ENCODE measurements around the gene TSHZ1. TPM values are rescaled to one million over a fixed set of nuclear protein-coding genes. Genes with fewer than 3 reads are reported as not detected.

Gene TSHZ1
- total RNA-seq, 1 experiment from 2014 or later: 5.7 TPM

GRCh38 chr18:75287006-75287405, 76.4 kb downstream of the TSHZ1 start:
- Histone ChIP-seq H3K79me2 (ENCODE audit: low read length) (no peaks in the 10 kb centered on the region), H2AFZ (ENCODE audit: low read length) (no peak overlapping the region), H3K9ac (ENCODE audit: low read length) (no peak overlapping the region), H3K36me3 (ENCODE audit: insufficient read depth, low read length) (no peaks in the 10 kb centered on the region), H3K4me2 (ENCODE audit: low read depth, low read length, poor library complexity, severe bottlenecking) (no peak overlapping the region), H3K9me2 (replicated peaks; ENCODE audit: insufficient read depth, low read length) (no peaks in the 10 kb centered on the region), H3K27ac (ENCODE audit: low read length) (no peak overlapping the region), H3K4me1 (ENCODE audit: low read length) (no peaks in the 10 kb centered on the region), H3K27me3 (ENCODE audit: low read length) (no peaks in the 10 kb centered on the region), H4K20me1 (ENCODE audit: insufficient read depth, low read depth, low read length) (peaks cover 6% of the 10 kb centered on the region), H3K9me3 (ENCODE audit: low read length) (no peaks in the 10 kb centered on the region), H3K4me3 (ENCODE audit: low read length) (no peak overlapping the region)
- DNase-seq: no peak

DNA sequence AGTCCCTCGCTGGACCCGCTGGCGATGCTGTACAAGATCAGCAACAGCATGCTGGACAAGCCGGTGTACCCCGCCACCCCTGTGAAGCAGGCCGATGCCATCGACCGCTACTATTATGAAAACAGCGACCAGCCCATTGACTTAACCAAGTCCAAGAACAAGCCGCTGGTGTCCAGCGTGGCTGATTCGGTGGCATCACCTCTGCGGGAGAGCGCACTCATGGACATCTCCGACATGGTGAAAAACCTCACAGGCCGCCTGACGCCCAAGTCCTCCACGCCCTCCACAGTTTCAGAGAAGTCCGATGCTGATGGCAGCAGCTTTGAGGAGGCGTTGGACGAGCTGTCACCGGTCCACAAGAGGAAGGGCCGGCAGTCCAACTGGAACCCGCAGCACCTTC, 77.1 kb downstream of the TSHZ1 start:
- no peak overlapping the region for H2AFZ ChIP-seq (ENCODE audit: low read length)
- no peaks in the 10 kb centered on the region for H3K9me2 ChIP-seq (replicated peaks; ENCODE audit: insufficient read depth, low read length)
- H3K79me2 ChIP-seq (ENCODE audit: low read length): no peaks in the 10 kb centered on the region
- no peak overlapping the region for H3K4me2 ChIP-seq (ENCODE audit: low read depth, low read length, poor library complexity, severe bottlenecking)
- H3K9me3 ChIP-seq (ENCODE audit: low read length): no peaks in the 10 kb centered on the region
- no peaks in the 10 kb centered on the region for H3K4me1 ChIP-seq (ENCODE audit: low read length)
- no peak overlapping the region for H3K9ac ChIP-seq (ENCODE audit: low read length)
- no peaks in the 10 kb centered on the region for H3K27me3 ChIP-seq (ENCODE audit: low read length)
- H3K36me3 ChIP-seq (ENCODE audit: insufficient read depth, low read length): no peaks in the 10 kb centered on the region
- DNase-seq: no peak
- no peak overlapping the region for H3K4me3 ChIP-seq (ENCODE audit: low read length)
- H4K20me1 ChIP-seq (ENCODE audit: insufficient read depth, low read depth, low read length): peaks cover 2% of the 10 kb centered on the region; the same call in 1 of the 2 replicates
- no peak overlapping the region for H3K27ac ChIP-seq (ENCODE audit: low read length)

GRCh38 chr18:75289761-75290160, 79.2 kb downstream of the TSHZ1 start:
- Histone ChIP-seq H4K20me1 (ENCODE audit: insufficient read depth, low read depth, low read length) (no peaks in the 10 kb centered on the region), H3K4me3 (ENCODE audit: low read length) (no peak overlapping the region), H3K4me1 (ENCODE audit: low read length) (no peaks in the 10 kb centered on the region), H3K9me3 (ENCODE audit: low read length) (no peaks in the 10 kb centered on the region), H3K9me2 (replicated peaks; ENCODE audit: insufficient read depth, low read length) (no peaks in the 10 kb centered on the region), H3K4me2 (ENCODE audit: low read depth, low read length, poor library complexity, severe bottlenecking) (no peak overlapping the region), H3K36me3 (ENCODE audit: insufficient read depth, low read length) (no peaks in the 10 kb centered on the region), H3K27me3 (ENCODE audit: low read length) (no peaks in the 10 kb centered on the region), H3K79me2 (ENCODE audit: low read length) (no peaks in the 10 kb centered on the region), H3K9ac (ENCODE audit: low read length) (no peak overlapping the region), H3K27ac (ENCODE audit: low read length) (no peak overlapping the region), H2AFZ (ENCODE audit: low read length) (no peak overlapping the region)
- no peak for DNase-seq

DNA sequence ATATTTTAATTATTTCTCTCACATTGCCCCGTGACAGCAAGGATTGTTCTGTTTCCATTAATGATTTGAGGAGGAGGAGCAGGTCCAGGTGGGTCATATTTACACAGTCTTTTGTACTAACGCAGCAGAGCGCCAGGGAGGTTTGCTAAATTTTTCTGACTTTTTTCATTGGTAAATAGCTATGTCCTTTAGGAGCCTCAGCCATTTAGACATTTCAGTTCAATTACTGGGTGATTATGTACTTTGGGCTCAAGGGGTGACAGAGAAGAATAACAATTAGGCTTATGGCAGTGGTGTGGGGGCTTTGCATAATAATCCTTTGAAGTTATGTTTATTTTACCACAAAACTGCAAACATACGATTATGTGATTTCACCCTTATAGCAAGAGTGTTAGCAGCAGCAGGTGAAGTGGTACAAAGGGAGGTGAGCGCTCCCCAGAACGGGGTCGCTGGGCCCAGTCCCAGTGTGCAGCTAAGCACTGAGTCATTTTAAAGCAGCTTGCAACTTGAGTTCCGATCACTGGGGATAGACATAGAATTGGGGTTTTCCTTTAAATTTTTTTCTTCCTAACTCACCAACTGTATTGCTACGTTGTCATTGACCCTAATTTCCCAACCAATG, 80.3 kb downstream of the TSHZ1 start:
- Histone ChIP-seq H3K4me3 (ENCODE audit: low read length) (no peak overlapping the region), H3K36me3 (ENCODE audit: insufficient read depth, low read length) (no peaks in the 10 kb centered on the region), H3K4me2 (ENCODE audit: low read depth, low read length, poor library complexity, severe bottlenecking) (no peak overlapping the region), H3K9me2 (replicated peaks; ENCODE audit: insufficient read depth, low read length) (no peaks in the 10 kb centered on the region), H4K20me1 (ENCODE audit: insufficient read depth, low read depth, low read length) (no peaks in the 10 kb centered on the region), H3K4me1 (ENCODE audit: low read length) (no peaks in the 10 kb centered on the region), H2AFZ (ENCODE audit: low read length) (no peak overlapping the region), H3K27ac (ENCODE audit: low read length) (no peak overlapping the region), H3K9ac (ENCODE audit: low read length) (no peak overlapping the region), H3K79me2 (ENCODE audit: low read length) (no peaks in the 10 kb centered on the region), H3K9me3 (ENCODE audit: low read length) (no peaks in the 10 kb centered on the region), H3K27me3 (ENCODE audit: low read length) (no peaks in the 10 kb centered on the region)
- no peak for DNase-seq

GRCh38 chr18:75291460-75291859, 80.9 kb downstream of the TSHZ1 start:
- Histone ChIP-seq H3K36me3 (ENCODE audit: insufficient read depth, low read length) (no peaks in the 10 kb centered on the region), H3K4me2 (ENCODE audit: low read depth, low read length, poor library complexity, severe bottlenecking) (no peak overlapping the region), H3K9ac (ENCODE audit: low read length) (no peak overlapping the region), H3K4me3 (ENCODE audit: low read length) (no peak overlapping the region), H3K79me2 (ENCODE audit: low read length) (no peaks in the 10 kb centered on the region), H3K9me3 (ENCODE audit: low read length) (no peaks in the 10 kb centered on the region), H3K9me2 (replicated peaks; ENCODE audit: insufficient read depth, low read length) (no peaks in the 10 kb centered on the region), H3K4me1 (ENCODE audit: low read length) (no peaks in the 10 kb centered on the region), H4K20me1 (ENCODE audit: insufficient read depth, low read depth, low read length) (no peaks in the 10 kb centered on the region), H3K27me3 (ENCODE audit: low read length) (no peaks in the 10 kb centered on the region), H2AFZ (ENCODE audit: low read length) (no peak overlapping the region), H3K27ac (ENCODE audit: low read length) (no peak overlapping the region)
- DNase-seq: no peak

DNA sequence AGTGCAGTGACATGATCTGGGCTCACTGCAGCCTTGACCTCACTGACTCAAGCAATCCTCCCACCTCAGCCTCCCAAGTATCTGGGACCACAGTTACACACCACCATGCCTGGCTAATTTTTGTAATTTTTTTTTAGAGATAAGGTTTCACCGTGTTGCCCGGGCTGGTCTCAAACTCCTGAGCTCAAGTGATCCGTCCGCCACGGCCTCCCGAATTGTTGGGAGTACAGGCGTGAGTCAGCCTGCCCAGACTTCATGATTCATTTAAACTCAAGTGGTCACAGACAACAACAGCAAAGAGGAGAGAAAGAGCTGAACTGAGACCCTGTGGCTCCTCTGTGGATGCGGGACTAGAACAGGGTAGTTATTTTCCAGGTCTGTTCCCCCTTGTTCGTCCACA, 83.0 kb downstream of the TSHZ1 start:
- Histone ChIP-seq H3K27me3 (ENCODE audit: low read length) (no peaks in the 10 kb centered on the region), H4K20me1 (ENCODE audit: insufficient read depth, low read depth, low read length) (no peaks in the 10 kb centered on the region), H3K9me2 (replicated peaks; ENCODE audit: insufficient read depth, low read length) (no peaks in the 10 kb centered on the region), H2AFZ (ENCODE audit: low read length) (no peak overlapping the region), H3K9me3 (ENCODE audit: low read length) (no peaks in the 10 kb centered on the region), H3K36me3 (ENCODE audit: insufficient read depth, low read length) (no peaks in the 10 kb centered on the region), H3K4me2 (ENCODE audit: low read depth, low read length, poor library complexity, severe bottlenecking) (no peak overlapping the region), H3K27ac (ENCODE audit: low read length) (no peak overlapping the region), H3K4me3 (ENCODE audit: low read length) (no peak overlapping the region), H3K4me1 (ENCODE audit: low read length) (no peaks in the 10 kb centered on the region), H3K9ac (ENCODE audit: low read length) (no peak overlapping the region), H3K79me2 (ENCODE audit: low read length) (no peaks in the 10 kb centered on the region)
- no peak for DNase-seq

- no peak overlapping the region for H3K27ac ChIP-seq (ENCODE audit: low read length)
- no peak overlapping the region for H3K9ac ChIP-seq (ENCODE audit: low read length)
- H3K36me3 ChIP-seq (ENCODE audit: insufficient read depth, low read length): no peaks in the 10 kb centered on the region
- H3K4me1 ChIP-seq (ENCODE audit: low read length): no peaks in the 10 kb centered on the region
- no peak overlapping the region for H3K4me3 ChIP-seq (ENCODE audit: low read length)
- H3K9me3 ChIP-seq (ENCODE audit: low read length): no peaks in the 10 kb centered on the region
- H2AFZ ChIP-seq (ENCODE audit: low read length): no peak overlapping the region
- DNase-seq: no peak
- H3K79me2 ChIP-seq (ENCODE audit: low read length): no peaks in the 10 kb centered on the region
- H3K27me3 ChIP-seq (ENCODE audit: low read length): no peaks in the 10 kb centered on the region
- H3K4me2 ChIP-seq (ENCODE audit: low read depth, low read length, poor library complexity, severe bottlenecking): no peak overlapping the region
- H4K20me1 ChIP-seq (ENCODE audit: insufficient read depth, low read depth, low read length): no peaks in the 10 kb centered on the region
- H3K9me2 ChIP-seq (replicated peaks; ENCODE audit: insufficient read depth, low read length): no peaks in the 10 kb centered on the region
Observed at GRCh38 chr18:75297731-75298130, 87.1 kb downstream of the TSHZ1 start.

GRCh38 chr18:75304678-75305557, 94.3 kb downstream of the TSHZ1 start:
- no peak for DNase-seq

More at GRCh38 chr18:75304678-75305557, 94.3 kb downstream of the TSHZ1 start:
- Histone ChIP-seq H3K9ac (ENCODE audit: low read length) (no peak overlapping the region), H3K9me3 (ENCODE audit: low read length) (no peaks in the 10 kb centered on the region), H2AFZ (ENCODE audit: low read length) (no peak overlapping the region), H3K4me3 (ENCODE audit: low read length) (no peak overlapping the region), H3K9me2 (replicated peaks; ENCODE audit: insufficient read depth, low read length) (no peaks in the 10 kb centered on the region), H3K4me2 (ENCODE audit: low read depth, low read length, poor library complexity, severe bottlenecking) (no peak overlapping the region), H3K27ac (ENCODE audit: low read length) (no peak overlapping the region), H3K27me3 (ENCODE audit: low read length) (no peaks in the 10 kb centered on the region), H4K20me1 (ENCODE audit: insufficient read depth, low read depth, low read length) (no peaks in the 10 kb centered on the region), H3K4me1 (ENCODE audit: low read length) (peaks cover 13% of the 10 kb centered on the region), H3K36me3 (ENCODE audit: insufficient read depth, low read length) (no peaks in the 10 kb centered on the region), H3K79me2 (ENCODE audit: low read length) (no peaks in the 10 kb centered on the region)

Measured in Karpas-422 (cell line).